Measurements from ENCODE around the gene FNTB.
A peak's percentile ranks its signal among the peaks of the same experiment; 100 is the strongest.
"Not testable (repeated sequence)": the region's sequence is repeated elsewhere in the genome, so short reads cannot be mapped to it uniquely, and the experiment has no call there.

FNTB gene

GRCh38 chr14:65025818-65026217 lies 39.1 kb downstream of the FNTB start:
- H3K9ac ChIP-seq (ENCODE audit: low read length) = no peak overlapping the region
- no peak overlapping the region for H3K4me3 ChIP-seq (ENCODE audit: low read depth, low read length)
- 0 out of 2 replicates have a peak overlapping the region, but pooled peaks have one; percentile 3 for H3K27ac ChIP-seq (ENCODE audit: low read depth, low read length)
- H3K4me1 ChIP-seq (ENCODE audit: control insufficient read depth, insufficient read depth, low read length) = no peaks in the 10 kb centered on the region
- no peaks in the 10 kb centered on the region for H3K9me3 ChIP-seq (ENCODE audit: control insufficient read depth, insufficient read depth, low read depth, low read length)
- peaks cover 26% of the 10 kb centered on the region for H3K36me3 ChIP-seq (ENCODE audit: control insufficient read depth, insufficient read depth, low read length)
- no peaks in the 10 kb centered on the region for H3K27me3 ChIP-seq (ENCODE audit: control insufficient read depth, insufficient read depth, low read length)

GRCh38 chr14:65026526-65026925 lies 39.8 kb downstream of the FNTB start:
- H3K4me1 ChIP-seq (ENCODE audit: control insufficient read depth, insufficient read depth, low read length) = no peaks in the 10 kb centered on the region
- H3K9ac ChIP-seq (ENCODE audit: low read length) = no peak overlapping the region
- H3K36me3 ChIP-seq (ENCODE audit: control insufficient read depth, insufficient read depth, low read length) = peaks cover 26% of the 10 kb centered on the region
- H3K27me3 ChIP-seq (ENCODE audit: control insufficient read depth, insufficient read depth, low read length) = no peaks in the 10 kb centered on the region
- H3K9me3 ChIP-seq (ENCODE audit: control insufficient read depth, insufficient read depth, low read depth, low read length) = no peaks in the 10 kb centered on the region
- no peak overlapping the region for H3K27ac ChIP-seq (ENCODE audit: low read depth, low read length)
- no peak overlapping the region for H3K4me3 ChIP-seq (ENCODE audit: low read depth, low read length)

- no peaks in the 10 kb centered on the region for H3K27me3 ChIP-seq (ENCODE audit: control insufficient read depth, insufficient read depth, low read length)
- H3K9ac ChIP-seq (ENCODE audit: low read length) = no peak overlapping the region
- H3K27ac ChIP-seq (ENCODE audit: low read depth, low read length) = no peak overlapping the region
- H3K36me3 ChIP-seq (ENCODE audit: control insufficient read depth, insufficient read depth, low read length) = peaks cover 30% of the 10 kb centered on the region
- no peaks in the 10 kb centered on the region for H3K9me3 ChIP-seq (ENCODE audit: control insufficient read depth, insufficient read depth, low read depth, low read length)
- no peak overlapping the region for H3K4me3 ChIP-seq (ENCODE audit: low read depth, low read length)
- no peaks in the 10 kb centered on the region for H3K4me1 ChIP-seq (ENCODE audit: control insufficient read depth, insufficient read depth, low read length)
Measured at GRCh38 chr14:65027127-65027799, 40.6 kb downstream of the FNTB start.

- no peak overlapping the region for H3K4me3 ChIP-seq (ENCODE audit: low read depth, low read length)
- H3K9me3 ChIP-seq (ENCODE audit: control insufficient read depth, insufficient read depth, low read depth, low read length) = no peaks in the 10 kb centered on the region
- no peaks in the 10 kb centered on the region for H3K4me1 ChIP-seq (ENCODE audit: control insufficient read depth, insufficient read depth, low read length)
- H3K9ac ChIP-seq (ENCODE audit: low read length) = no peak overlapping the region
- no peak overlapping the region for H3K27ac ChIP-seq (ENCODE audit: low read depth, low read length)
- H3K36me3 ChIP-seq (ENCODE audit: control insufficient read depth, insufficient read depth, low read length) = peaks cover 41% of the 10 kb centered on the region
- no peaks in the 10 kb centered on the region for H3K27me3 ChIP-seq (ENCODE audit: control insufficient read depth, insufficient read depth, low read length)
Measured at GRCh38 chr14:65028937-65029336, 42.2 kb downstream of the FNTB start.

GRCh38 chr14:65031321-65031720 lies 44.6 kb downstream of the FNTB start:
- not testable (repeated sequence) for H3K27ac ChIP-seq (ENCODE audit: low read depth, low read length); H3K9me3 ChIP-seq (ENCODE audit: control insufficient read depth, insufficient read depth, low read depth, low read length); H3K4me1 ChIP-seq (ENCODE audit: control insufficient read depth, insufficient read depth, low read length); H3K9ac ChIP-seq (ENCODE audit: low read length); H3K27me3 ChIP-seq (ENCODE audit: control insufficient read depth, insufficient read depth, low read length); H3K4me3 ChIP-seq (ENCODE audit: low read depth, low read length)
- H3K36me3 ChIP-seq (ENCODE audit: control insufficient read depth, insufficient read depth, low read length) = peaks cover 41% of the 10 kb centered on the region

GRCh38 chr14:65032319-65032718 lies 45.6 kb downstream of the FNTB start:
- Histone ChIP-seq H3K4me3 (ENCODE audit: low read depth, low read length) (no peak overlapping the region), H3K9ac (ENCODE audit: low read length) (no peak overlapping the region), H3K9me3 (ENCODE audit: control insufficient read depth, insufficient read depth, low read depth, low read length) (no peaks in the 10 kb centered on the region), H3K4me1 (ENCODE audit: control insufficient read depth, insufficient read depth, low read length) (no peaks in the 10 kb centered on the region), H3K36me3 (ENCODE audit: control insufficient read depth, insufficient read depth, low read length) (peaks cover 35% of the 10 kb centered on the region), H3K27me3 (ENCODE audit: control insufficient read depth, insufficient read depth, low read length) (no peaks in the 10 kb centered on the region), H3K27ac (ENCODE audit: low read depth, low read length) (no peak overlapping the region)

GRCh38 chr14:65033181-65033580 lies 46.5 kb downstream of the FNTB start:
- Histone ChIP-seq H3K9me3 (ENCODE audit: control insufficient read depth, insufficient read depth, low read depth, low read length) (no peaks in the 10 kb centered on the region), H3K4me3 (ENCODE audit: low read depth, low read length) (no peak overlapping the region), H3K4me1 (ENCODE audit: control insufficient read depth, insufficient read depth, low read length) (no peaks in the 10 kb centered on the region), H3K27me3 (ENCODE audit: control insufficient read depth, insufficient read depth, low read length) (no peaks in the 10 kb centered on the region), H3K36me3 (ENCODE audit: control insufficient read depth, insufficient read depth, low read length) (peaks cover 26% of the 10 kb centered on the region), H3K9ac (ENCODE audit: low read length) (no peak overlapping the region), H3K27ac (ENCODE audit: low read depth, low read length) (no peak overlapping the region)

- Histone ChIP-seq H3K27me3 (ENCODE audit: control insufficient read depth, insufficient read depth, low read length) (no peaks in the 10 kb centered on the region), H3K4me1 (ENCODE audit: control insufficient read depth, insufficient read depth, low read length) (no peaks in the 10 kb centered on the region), H3K27ac (ENCODE audit: low read depth, low read length) (no peak overlapping the region), H3K4me3 (ENCODE audit: low read depth, low read length) (no peak overlapping the region), H3K9me3 (ENCODE audit: control insufficient read depth, insufficient read depth, low read depth, low read length) (no peaks in the 10 kb centered on the region), H3K36me3 (ENCODE audit: control insufficient read depth, insufficient read depth, low read length) (peaks cover 22% of the 10 kb centered on the region), H3K9ac (ENCODE audit: low read length) (no peak overlapping the region)
Measured at GRCh38 chr14:65034021-65034420, 47.3 kb downstream of the FNTB start.

GRCh38 chr14:65035049-65035448 lies 48.4 kb downstream of the FNTB start:
- Histone ChIP-seq H3K9ac (ENCODE audit: low read length) (no peak overlapping the region), H3K27me3 (ENCODE audit: control insufficient read depth, insufficient read depth, low read length) (no peaks in the 10 kb centered on the region), H3K9me3 (ENCODE audit: control insufficient read depth, insufficient read depth, low read depth, low read length) (no peaks in the 10 kb centered on the region), H3K4me3 (ENCODE audit: low read depth, low read length) (no peak overlapping the region), H3K4me1 (ENCODE audit: control insufficient read depth, insufficient read depth, low read length) (no peaks in the 10 kb centered on the region), H3K27ac (ENCODE audit: low read depth, low read length) (no peak overlapping the region), H3K36me3 (ENCODE audit: control insufficient read depth, insufficient read depth, low read length) (peaks cover 15% of the 10 kb centered on the region)

- H3K9me3 ChIP-seq (ENCODE audit: control insufficient read depth, insufficient read depth, low read depth, low read length) = no peaks in the 10 kb centered on the region
- no peaks in the 10 kb centered on the region for H3K27me3 ChIP-seq (ENCODE audit: control insufficient read depth, insufficient read depth, low read length)
- peaks cover 30% of the 10 kb centered on the region for H3K36me3 ChIP-seq (ENCODE audit: control insufficient read depth, insufficient read depth, low read length)
- no peak overlapping the region for H3K27ac ChIP-seq (ENCODE audit: low read depth, low read length)
- H3K4me3 ChIP-seq (ENCODE audit: low read depth, low read length) = no peak overlapping the region
- H3K4me1 ChIP-seq (ENCODE audit: control insufficient read depth, insufficient read depth, low read length) = no peaks in the 10 kb centered on the region
- H3K9ac ChIP-seq (ENCODE audit: low read length) = no peak overlapping the region
Measured at GRCh38 chr14:65038966-65039365, 52.3 kb downstream of the FNTB start.

GRCh38 chr14:65040666-65041433 lies 54.2 kb downstream of the FNTB start:
- no peaks in the 10 kb centered on the region for H3K9me3 ChIP-seq (ENCODE audit: control insufficient read depth, insufficient read depth, low read depth, low read length)
- H3K36me3 ChIP-seq (ENCODE audit: control insufficient read depth, insufficient read depth, low read length) = peaks cover 36% of the 10 kb centered on the region
- H3K9ac ChIP-seq (ENCODE audit: low read length) = no peak overlapping the region
- no peaks in the 10 kb centered on the region for H3K4me1 ChIP-seq (ENCODE audit: control insufficient read depth, insufficient read depth, low read length)
- no peak overlapping the region for H3K27ac ChIP-seq (ENCODE audit: low read depth, low read length)
- no peak overlapping the region for H3K4me3 ChIP-seq (ENCODE audit: low read depth, low read length)
- no peaks in the 10 kb centered on the region for H3K27me3 ChIP-seq (ENCODE audit: control insufficient read depth, insufficient read depth, low read length)

Data from HUES6 (cell line).